Mesothelial cell of epicardium (in vitro differentiated cells): ENCODE measurements around the gene SOX6. TPM values are rescaled to one million over a fixed set of nuclear protein-coding genes. Genes with fewer than 3 reads are reported as not detected.

Experiments used
- DNase-seq, 2 experiments: peaks; one replicate each; pipeline ENCODE4 v3.0.0; 2021; ENCODE audit warnings: low spot score in 2 of 2; ENCODE audit not compliant: unreplicated experiment in 2 of 2
- H3K27ac Mint-ChIP-seq: 2 replicates; pipeline ENCODE4 v1.8.0; 2021; ENCODE audit warnings: mixed read lengths
- H3K27me3 Mint-ChIP-seq: 2 replicates; pipeline ENCODE4 v1.8.0; 2021; ENCODE audit warnings: low read depth, mixed read lengths
- H3K36me3 Mint-ChIP-seq: 2 replicates; pipeline ENCODE4 v1.8.0; 2021; ENCODE audit warnings: mixed read lengths
- H3K4me1 Mint-ChIP-seq: 2 replicates; pipeline ENCODE4 v1.8.0; 2021; ENCODE audit warnings: mixed read lengths
- H3K4me3 Mint-ChIP-seq: 2 replicates; pipeline ENCODE4 v1.8.0; 2021; ENCODE audit warnings: mild to moderate bottlenecking, moderate library complexity, mixed read lengths
- H3K9me3 Mint-ChIP-seq: 2 replicates; pipeline ENCODE4 v1.8.0; 2021; ENCODE audit warnings: mixed read lengths
- total RNA-seq: library from RNA; stranded (reverse); gene quantifications from 3 replicates; pipeline ENCODE4 v1.2.1, GENCODE V29; 2021
- TF ChIP-seq, protein P1 (sequence below): fragments of 200-600 bp; sonication (generic); IDR thresholded peaks from one replicate; pipeline ENCODE4 v1.5.0; 2021; ENCODE audit warnings: antibody characterized with exemption; ENCODE audit not compliant: unreplicated experiment

Gene SOX6
- total RNA-seq, 1 donor from 2014 or later: 46.4 TPM

DNA sequence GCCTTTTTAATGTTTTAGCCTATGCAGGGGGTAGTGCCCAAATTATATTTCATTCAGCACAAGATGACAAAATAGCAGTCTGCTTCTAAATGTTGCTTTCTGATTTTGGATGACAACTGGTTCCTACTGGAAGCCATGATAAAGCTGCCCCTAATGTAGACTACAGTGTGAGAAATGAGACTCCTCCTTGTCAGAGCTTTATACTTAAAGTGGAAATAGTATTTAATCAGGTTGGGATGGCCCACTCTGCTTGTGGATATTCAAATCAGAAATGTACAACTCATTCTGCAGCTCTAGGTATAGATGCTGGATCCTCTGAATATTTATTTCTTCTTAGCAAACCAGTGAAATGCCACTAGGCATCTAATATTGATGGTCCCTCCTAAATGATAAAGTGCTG, 171.3 kb downstream of the SOX6 start:
- DNase-seq: no peak
- H3K27ac Mint-ChIP-seq: no peak overlapping the region
- TF ChIP-seq, protein P1, sequence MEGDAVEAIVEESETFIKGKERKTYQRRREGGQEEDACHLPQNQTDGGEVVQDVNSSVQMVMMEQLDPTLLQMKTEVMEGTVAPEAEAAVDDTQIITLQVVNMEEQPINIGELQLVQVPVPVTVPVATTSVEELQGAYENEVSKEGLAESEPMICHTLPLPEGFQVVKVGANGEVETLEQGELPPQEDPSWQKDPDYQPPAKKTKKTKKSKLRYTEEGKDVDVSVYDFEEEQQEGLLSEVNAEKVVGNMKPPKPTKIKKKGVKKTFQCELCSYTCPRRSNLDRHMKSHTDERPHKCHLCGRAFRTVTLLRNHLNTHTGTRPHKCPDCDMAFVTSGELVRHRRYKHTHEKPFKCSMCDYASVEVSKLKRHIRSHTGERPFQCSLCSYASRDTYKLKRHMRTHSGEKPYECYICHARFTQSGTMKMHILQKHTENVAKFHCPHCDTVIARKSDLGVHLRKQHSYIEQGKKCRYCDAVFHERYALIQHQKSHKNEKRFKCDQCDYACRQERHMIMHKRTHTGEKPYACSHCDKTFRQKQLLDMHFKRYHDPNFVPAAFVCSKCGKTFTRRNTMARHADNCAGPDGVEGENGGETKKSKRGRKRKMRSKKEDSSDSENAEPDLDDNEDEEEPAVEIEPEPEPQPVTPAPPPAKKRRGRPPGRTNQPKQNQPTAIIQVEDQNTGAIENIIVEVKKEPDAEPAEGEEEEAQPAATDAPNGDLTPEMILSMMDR: no peak

DNA sequence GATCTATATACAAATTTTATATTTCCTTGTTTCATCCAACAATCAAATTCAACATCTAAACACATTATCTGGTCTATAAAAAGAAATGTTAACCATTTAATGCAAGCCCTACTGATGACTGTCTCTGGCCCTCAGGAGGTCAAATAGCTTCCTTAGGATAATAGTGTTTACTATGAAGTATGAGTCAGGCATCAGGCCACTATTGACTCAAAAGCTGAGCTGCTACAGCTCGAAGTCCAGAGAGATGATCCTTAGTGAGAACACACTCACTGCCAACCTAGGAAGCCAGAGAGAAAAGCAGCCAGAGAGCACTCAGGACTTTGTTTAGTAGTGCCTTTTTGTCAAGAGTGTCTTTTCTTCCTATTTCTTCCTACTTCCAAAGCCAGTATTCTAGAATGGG, 171.8 kb downstream of the SOX6 start:
- Mint-ChIP-seq H3K27me3 (no peaks in the 10 kb centered on the region), H3K36me3 (peaks cover 4% of the 10 kb centered on the region), H3K4me3 (no peak overlapping the region), H3K27ac (no peak overlapping the region), H3K4me1 (peaks cover 27% of the 10 kb centered on the region), H3K9me3 (no peaks in the 10 kb centered on the region)
- DNase-seq: no peak
- TF ChIP-seq, protein P1: no peak

More for the DNA sequence above, 171.3 kb downstream of the SOX6 start:
- H3K4me3 Mint-ChIP-seq: no peak overlapping the region
- no peaks in the 10 kb centered on the region for H3K9me3 Mint-ChIP-seq
- no peaks in the 10 kb centered on the region for H3K27me3 Mint-ChIP-seq
- peaks cover 24% of the 10 kb centered on the region for H3K4me1 Mint-ChIP-seq
- peaks cover 4% of the 10 kb centered on the region for H3K36me3 Mint-ChIP-seq

DNA sequence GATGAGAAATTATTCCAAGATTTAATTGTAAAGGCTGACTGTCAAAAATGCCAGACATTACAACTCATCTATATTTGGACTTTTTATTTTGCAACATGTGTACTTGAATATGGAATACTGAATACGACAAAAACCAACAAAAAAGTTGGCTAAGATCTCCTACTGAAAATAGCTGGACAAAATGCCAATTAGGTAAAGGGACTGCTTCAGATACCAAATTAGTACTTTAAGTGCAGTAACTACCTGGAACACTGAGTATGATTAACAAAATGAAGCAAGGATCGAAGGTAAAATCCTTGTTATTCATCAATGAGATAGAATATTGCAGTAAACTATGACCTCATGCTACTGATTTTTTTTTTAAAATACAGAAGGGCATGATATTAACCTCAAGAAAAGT, 173.8 kb downstream of the SOX6 start:
- H3K9me3 Mint-ChIP-seq: no peaks in the 10 kb centered on the region
- H3K4me3 Mint-ChIP-seq: no peak overlapping the region
- DNase-seq: no peak
- no peak overlapping the region for H3K27ac Mint-ChIP-seq
- TF ChIP-seq, protein P1: no peak
- H3K36me3 Mint-ChIP-seq: peaks cover 4% of the 10 kb centered on the region
- peaks cover 35% of the 10 kb centered on the region for H3K4me1 Mint-ChIP-seq
- no peaks in the 10 kb centered on the region for H3K27me3 Mint-ChIP-seq

DNA sequence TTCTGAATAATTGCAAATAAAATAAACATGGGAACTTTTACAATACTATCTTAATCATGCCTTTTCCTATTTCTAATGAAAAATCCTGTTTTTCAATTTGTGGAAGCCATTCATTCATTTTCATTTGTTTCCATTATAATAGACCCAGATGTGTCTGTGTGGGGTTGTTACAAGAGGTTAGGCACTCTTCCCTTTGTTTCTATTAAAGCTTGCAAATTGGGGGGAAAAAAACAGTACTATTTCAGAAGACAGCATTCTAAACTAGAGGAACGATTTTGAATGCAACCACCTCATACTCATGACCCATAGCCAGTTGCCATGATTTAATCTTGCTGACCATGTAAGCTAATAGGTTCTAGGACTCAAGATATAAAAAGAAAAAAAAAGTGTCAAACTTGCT, 175.5 kb downstream of the SOX6 start:
- peaks cover under 1% of the 10 kb centered on the region for H3K36me3 Mint-ChIP-seq
- no peak overlapping the region for H3K27ac Mint-ChIP-seq
- H3K4me1 Mint-ChIP-seq: peaks cover 36% of the 10 kb centered on the region
- H3K4me3 Mint-ChIP-seq: no peak overlapping the region
- no peaks in the 10 kb centered on the region for H3K27me3 Mint-ChIP-seq
- DNase-seq: no peak
- no peaks in the 10 kb centered on the region for H3K9me3 Mint-ChIP-seq
- TF ChIP-seq, protein P1: no peak

DNA sequence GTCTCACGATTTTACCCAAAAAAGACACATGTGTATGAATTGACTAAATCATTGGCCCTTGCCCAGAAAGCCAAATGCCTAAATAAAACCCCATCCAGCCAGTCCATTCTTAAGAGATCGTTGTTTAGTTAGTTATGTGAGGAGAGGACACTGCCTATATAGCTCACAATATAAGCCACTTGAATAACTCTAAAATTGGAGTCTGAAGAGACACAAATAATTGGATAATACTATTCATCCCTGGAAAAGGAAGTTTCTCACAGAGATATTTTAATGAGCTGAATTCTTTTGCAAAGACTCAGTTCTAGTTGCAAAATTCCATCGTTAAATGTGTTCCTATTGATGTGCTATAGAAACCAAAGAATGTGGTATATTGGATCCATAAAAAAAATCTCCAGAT, 176.7 kb downstream of the SOX6 start:
- TF ChIP-seq, protein P1: no peak
- no peaks in the 10 kb centered on the region for H3K9me3 Mint-ChIP-seq
- H3K4me1 Mint-ChIP-seq: peaks cover 39% of the 10 kb centered on the region
- H3K4me3 Mint-ChIP-seq: no peak overlapping the region
- H3K27ac Mint-ChIP-seq: no peak overlapping the region
- H3K36me3 Mint-ChIP-seq: no peaks in the 10 kb centered on the region
- H3K27me3 Mint-ChIP-seq: no peaks in the 10 kb centered on the region
- no peak for DNase-seq

DNA sequence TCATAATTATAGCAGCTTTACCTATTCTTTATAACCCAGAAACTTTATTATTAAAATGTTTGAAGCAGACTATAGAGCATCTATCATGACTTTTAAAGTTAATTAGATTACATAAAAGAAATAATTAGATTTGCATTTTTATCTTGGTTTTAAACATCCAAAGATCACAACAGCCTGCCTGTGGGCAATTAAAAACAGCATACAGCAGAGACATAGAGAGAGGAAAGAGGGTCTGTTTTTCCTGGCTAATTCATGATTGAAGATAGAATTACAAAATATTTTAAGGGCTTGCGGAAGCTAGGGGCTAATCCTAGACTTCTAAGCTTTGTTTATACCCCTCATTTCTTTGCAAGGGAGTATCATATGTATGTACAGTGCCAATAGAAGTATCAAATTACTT, 178.1 kb downstream of the SOX6 start:
- H3K27me3 Mint-ChIP-seq: no peaks in the 10 kb centered on the region
- peaks cover 40% of the 10 kb centered on the region for H3K4me1 Mint-ChIP-seq
- H3K36me3 Mint-ChIP-seq: no peaks in the 10 kb centered on the region
- DNase-seq: no peak
- no peak overlapping the region for H3K4me3 Mint-ChIP-seq
- H3K27ac Mint-ChIP-seq: peak overlapping the region; percentile 58
- TF ChIP-seq, protein P1: no peak
- no peaks in the 10 kb centered on the region for H3K9me3 Mint-ChIP-seq
